ENCODE measurements around the gene IRGC.

DNA sequence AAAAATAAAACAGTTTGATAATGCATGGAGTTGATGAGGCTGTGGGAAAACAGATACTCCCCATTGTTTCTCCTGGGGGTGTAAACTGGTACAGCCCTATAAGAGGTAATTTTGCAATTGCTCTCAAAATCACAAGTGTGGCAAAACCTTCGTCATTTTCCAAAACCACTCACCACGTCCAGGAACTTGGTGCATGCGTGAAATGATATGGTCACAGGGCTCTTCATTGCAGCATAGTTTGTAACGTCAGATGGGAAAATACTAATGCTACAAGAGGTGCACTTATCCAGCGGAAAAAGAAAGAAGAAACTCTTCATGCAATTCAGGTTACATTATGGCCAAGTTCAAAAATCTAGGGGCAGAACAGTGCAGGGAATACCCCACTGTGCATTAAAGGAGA lies 34.1 kb upstream of the IRGC start:
- TF ChIP-seq CTCF (IDR thresholded peaks at IDR 0.05) = no peak
- TF ChIP-seq PHF8 (IDR thresholded peaks at IDR 0.05; ENCODE audit: borderline replicate concordance, low read depth) = no peak
- no peak for TF ChIP-seq EP300 (IDR thresholded peaks at IDR 0.05)
- TF ChIP-seq POLR2A (IDR thresholded peaks at IDR 0.05; ENCODE audit: low read length) = no peak
- TF ChIP-seq MYC (IDR thresholded peaks at IDR 0.05; ENCODE audit: borderline replicate concordance, low read length) = no peak
- TF ChIP-seq JUNB (IDR thresholded peaks at IDR 0.05) = no peak
- TF ChIP-seq CEBPB (IDR thresholded peaks at IDR 0.05) = no peak
- TF ChIP-seq TFCP2L1 (CRISPR knock-in tag; IDR thresholded peaks at IDR 0.05) = no peak
